ENCODE measurements around the gene PSMD11.

DNA sequence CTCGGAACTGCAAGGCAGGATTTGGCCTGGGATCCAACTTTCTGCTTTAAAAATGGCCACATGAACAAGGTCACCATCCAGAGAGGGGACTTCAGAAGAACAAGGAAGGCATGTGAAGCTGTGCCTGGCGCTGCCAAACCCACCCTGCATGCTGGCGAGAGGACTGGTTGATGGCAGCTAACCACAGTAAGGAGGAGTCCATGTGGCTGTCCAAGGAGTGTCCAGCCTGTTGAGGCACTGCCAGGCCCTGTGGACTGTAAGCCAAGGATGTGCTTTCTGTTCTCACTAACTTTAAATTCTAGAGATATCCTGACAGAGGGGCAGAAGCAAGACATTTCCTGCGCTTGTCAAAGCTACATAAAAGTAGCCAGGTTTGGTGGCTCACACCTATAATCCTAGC, 82.8 kb downstream of the PSMD11 start:
- TF ChIP-seq, protein P1, sequence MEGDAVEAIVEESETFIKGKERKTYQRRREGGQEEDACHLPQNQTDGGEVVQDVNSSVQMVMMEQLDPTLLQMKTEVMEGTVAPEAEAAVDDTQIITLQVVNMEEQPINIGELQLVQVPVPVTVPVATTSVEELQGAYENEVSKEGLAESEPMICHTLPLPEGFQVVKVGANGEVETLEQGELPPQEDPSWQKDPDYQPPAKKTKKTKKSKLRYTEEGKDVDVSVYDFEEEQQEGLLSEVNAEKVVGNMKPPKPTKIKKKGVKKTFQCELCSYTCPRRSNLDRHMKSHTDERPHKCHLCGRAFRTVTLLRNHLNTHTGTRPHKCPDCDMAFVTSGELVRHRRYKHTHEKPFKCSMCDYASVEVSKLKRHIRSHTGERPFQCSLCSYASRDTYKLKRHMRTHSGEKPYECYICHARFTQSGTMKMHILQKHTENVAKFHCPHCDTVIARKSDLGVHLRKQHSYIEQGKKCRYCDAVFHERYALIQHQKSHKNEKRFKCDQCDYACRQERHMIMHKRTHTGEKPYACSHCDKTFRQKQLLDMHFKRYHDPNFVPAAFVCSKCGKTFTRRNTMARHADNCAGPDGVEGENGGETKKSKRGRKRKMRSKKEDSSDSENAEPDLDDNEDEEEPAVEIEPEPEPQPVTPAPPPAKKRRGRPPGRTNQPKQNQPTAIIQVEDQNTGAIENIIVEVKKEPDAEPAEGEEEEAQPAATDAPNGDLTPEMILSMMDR (IDR thresholded peaks at IDR 0.05 in 8 of 11, conservative IDR thresholded peaks at IDR 0.05 in 3 of 11) = no peak
- TF ChIP-seq POLR2A (IDR thresholded peaks at IDR 0.05) = no peak

Data from spleen (tissue), 7 donors.